GM18499 (cell line): ENCODE measurements around the gene CTNNA2.

Source experiments
- ATAC-seq: cut with Tn5 transposase; IDR thresholded peaks from one replicate; pipeline ENCODE4 v1.9.1; 2021; ENCODE audit warnings: moderate number of reproducible peaks; ENCODE audit not compliant: insufficient read depth, unreplicated experiment

The CTNNA2 gene

GRCh38 chr2:79611448-79612016 is 98.7 kb downstream of the CTNNA2 start:
- ATAC-seq: no peak

- ATAC-seq: no peak
These were observed 100.1 kb downstream of the CTNNA2 start for GRCh38 chr2:79612999-79613398.

GRCh38 chr2:79619442-79619841 is 106.6 kb downstream of the CTNNA2 start:
- ATAC-seq: no peak

- ATAC-seq: no peak
These were observed 107.1 kb downstream of the CTNNA2 start for GRCh38 chr2:79619976-79620375.

GRCh38 chr2:79620679-79621078 is 107.8 kb downstream of the CTNNA2 start:
- no peak for ATAC-seq

GRCh38 chr2:79621252-79621651 is 108.4 kb downstream of the CTNNA2 start:
- ATAC-seq: no peak

GRCh38 chr2:79621755-79622154 is 108.9 kb downstream of the CTNNA2 start:
- ATAC-seq: no peak

GRCh38 chr2:79622508-79622907 is 109.7 kb downstream of the CTNNA2 start:
- ATAC-seq: no peak

GRCh38 chr2:79627237-79627636 is 114.4 kb downstream of the CTNNA2 start:
- ATAC-seq: no peak

- ATAC-seq: no peak
These were observed 117.2 kb downstream of the CTNNA2 start for GRCh38 chr2:79630060-79630459.

GRCh38 chr2:79630972-79631557 is 118.2 kb downstream of the CTNNA2 start:
- no peak for ATAC-seq

- ATAC-seq: no peak
These were observed 125.6 kb downstream of the CTNNA2 start for GRCh38 chr2:79638410-79638809.

GRCh38 chr2:79638954-79639353 is 126.1 kb downstream of the CTNNA2 start:
- ATAC-seq: no peak

- no peak for ATAC-seq
These were observed 127.2 kb downstream of the CTNNA2 start for GRCh38 chr2:79640001-79640400.

GRCh38 chr2:79649531-79649930 is 136.7 kb downstream of the CTNNA2 start:
- ATAC-seq: no peak

- no peak for ATAC-seq
These were observed 147.7 kb downstream of the CTNNA2 start for GRCh38 chr2:79660557-79660956.

- ATAC-seq: no peak
These were observed 152.2 kb downstream of the CTNNA2 start for GRCh38 chr2:79665091-79665490.

GRCh38 chr2:79666430-79666829 is 153.6 kb downstream of the CTNNA2 start:
- no peak for ATAC-seq

- ATAC-seq: no peak
These were observed 156.9 kb downstream of the CTNNA2 start for GRCh38 chr2:79669714-79670113.

GRCh38 chr2:79670198-79670597 is 157.3 kb downstream of the CTNNA2 start:
- no peak for ATAC-seq

- no peak for ATAC-seq
These were observed 174.0 kb downstream of the CTNNA2 start for GRCh38 chr2:79686884-79687283.

GRCh38 chr2:79695248-79695647 is 182.4 kb downstream of the CTNNA2 start:
- no peak for ATAC-seq
